Epithelial cell of proximal tubule (primary cell): Measurements from ENCODE around the gene HDDC2. TPM values are rescaled to one million over a fixed set of nuclear protein-coding genes. Genes with fewer than 3 reads are reported as not detected.

Source experiments
- DNase-seq: peaks from one replicate; pipeline ENCODE4 v3.0.0-alpha.2; 2011; ENCODE audit warnings: low read depth
- H3K4me3 ChIP-seq: 2 replicates; pipeline ENCODE4 v1.5.1; 2011; ENCODE audit warnings: low read depth, mild to moderate bottlenecking, low read length
- total RNA-seq: library from RNA; depleted of rRNA; stranded (reverse); fragments of >200 nt; gene quantifications from 2 replicates; pipeline ENCODE4 v1.2.3, GENCODE V29; 2015
- TF ChIP-seq, protein P1 (sequence below): conservative IDR thresholded peaks from 2 replicates; pipeline ENCODE4 v1.5.1; 2012; ENCODE audit warnings: low read depth, mild to moderate bottlenecking, low read length

The HDDC2 gene
- total RNA-seq, 1 donor from 2014 or later, result 66.4 TPM

DNA sequence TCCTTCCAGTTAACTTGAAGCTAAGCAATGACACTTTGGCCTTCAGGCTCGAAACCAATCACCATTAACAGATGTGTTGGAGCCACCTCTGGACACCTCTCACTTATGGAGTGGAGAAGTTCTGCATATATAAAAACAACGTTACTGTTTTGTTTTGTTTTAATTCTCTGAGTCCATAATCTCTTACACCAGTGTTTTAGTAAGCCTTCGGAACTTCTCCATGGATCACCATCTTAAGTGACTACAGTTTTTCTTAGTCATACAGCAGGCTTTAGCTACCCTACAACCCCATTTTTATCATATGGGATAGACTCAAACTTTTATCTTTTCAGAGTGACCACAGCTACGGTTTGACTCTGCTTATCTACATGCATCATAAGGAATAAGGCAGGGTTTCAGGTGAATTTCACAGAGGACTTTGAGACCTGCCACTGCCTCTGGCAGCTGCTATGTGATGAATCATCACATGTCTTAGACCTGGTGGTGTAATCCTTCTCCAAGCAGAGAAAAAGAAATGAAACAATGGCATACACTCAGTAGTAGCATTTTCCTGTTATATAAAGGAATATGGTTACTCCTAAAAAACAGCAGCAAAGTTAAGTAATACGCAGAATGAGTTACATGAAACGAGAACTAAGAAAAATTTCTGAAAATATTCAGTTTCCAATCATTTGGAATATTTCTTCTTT, 5.5 kb upstream of the HDDC2 start:
- peak; percentile 66 for DNase-seq

GRCh38 chr6:125306756-125307149, 5.0 kb upstream of the HDDC2 start:
- DNase-seq, result no peak
- no peak overlapping the region for H3K4me3 ChIP-seq
- TF ChIP-seq, protein P1, sequence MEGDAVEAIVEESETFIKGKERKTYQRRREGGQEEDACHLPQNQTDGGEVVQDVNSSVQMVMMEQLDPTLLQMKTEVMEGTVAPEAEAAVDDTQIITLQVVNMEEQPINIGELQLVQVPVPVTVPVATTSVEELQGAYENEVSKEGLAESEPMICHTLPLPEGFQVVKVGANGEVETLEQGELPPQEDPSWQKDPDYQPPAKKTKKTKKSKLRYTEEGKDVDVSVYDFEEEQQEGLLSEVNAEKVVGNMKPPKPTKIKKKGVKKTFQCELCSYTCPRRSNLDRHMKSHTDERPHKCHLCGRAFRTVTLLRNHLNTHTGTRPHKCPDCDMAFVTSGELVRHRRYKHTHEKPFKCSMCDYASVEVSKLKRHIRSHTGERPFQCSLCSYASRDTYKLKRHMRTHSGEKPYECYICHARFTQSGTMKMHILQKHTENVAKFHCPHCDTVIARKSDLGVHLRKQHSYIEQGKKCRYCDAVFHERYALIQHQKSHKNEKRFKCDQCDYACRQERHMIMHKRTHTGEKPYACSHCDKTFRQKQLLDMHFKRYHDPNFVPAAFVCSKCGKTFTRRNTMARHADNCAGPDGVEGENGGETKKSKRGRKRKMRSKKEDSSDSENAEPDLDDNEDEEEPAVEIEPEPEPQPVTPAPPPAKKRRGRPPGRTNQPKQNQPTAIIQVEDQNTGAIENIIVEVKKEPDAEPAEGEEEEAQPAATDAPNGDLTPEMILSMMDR, result no peak

More for the DNA sequence above, 5.5 kb upstream of the HDDC2 start:
- TF ChIP-seq, protein P1, result no peak
- no peak overlapping the region for H3K4me3 ChIP-seq

GRCh38 chr6:125304970-125305660, 3.3 kb upstream of the HDDC2 start:
- TF ChIP-seq, protein P1, result no peak
- no peak for DNase-seq
- no peak overlapping the region for H3K4me3 ChIP-seq

GRCh38 chr6:125303512-125303854, 1.7 kb upstream of the HDDC2 start:
- H3K4me3 ChIP-seq, result no peak overlapping the region
- no peak for DNase-seq
- TF ChIP-seq, protein P1, result no peak

DNA sequence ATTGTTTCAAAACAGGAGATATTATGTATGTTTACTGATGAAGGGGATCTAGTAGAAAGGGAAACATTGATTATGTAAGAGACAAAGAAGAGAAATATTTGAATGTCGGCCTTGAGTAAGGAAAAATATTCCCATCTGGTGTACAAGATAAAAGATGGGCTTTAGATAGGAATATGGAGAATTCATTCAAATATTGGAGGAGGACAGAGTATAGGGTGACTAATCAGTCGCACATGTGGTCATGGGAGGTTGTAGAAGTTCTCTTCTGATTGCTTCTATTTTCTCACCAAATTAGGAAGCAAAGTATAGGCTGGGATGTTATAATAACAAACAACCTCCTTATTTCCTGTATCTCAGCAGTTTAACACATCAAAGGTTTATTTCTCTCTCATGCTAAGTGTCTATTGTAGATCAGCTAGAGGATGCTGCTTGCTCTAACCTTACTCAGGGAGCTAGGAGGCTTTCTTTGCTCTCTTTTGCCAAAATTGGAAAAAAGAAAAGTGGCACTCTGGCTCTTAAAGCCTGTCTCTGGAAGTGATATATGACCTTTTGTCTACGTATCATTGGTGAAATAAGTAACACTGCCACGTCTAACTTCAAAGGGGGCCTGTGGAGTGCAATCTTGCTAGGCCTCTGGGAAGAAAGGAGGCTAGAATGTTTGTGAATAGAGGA, 1.2 kb upstream of the HDDC2 start:
- TF ChIP-seq, protein P1, result no peak
- DNase-seq, result no peak
- no peak overlapping the region for H3K4me3 ChIP-seq

DNA sequence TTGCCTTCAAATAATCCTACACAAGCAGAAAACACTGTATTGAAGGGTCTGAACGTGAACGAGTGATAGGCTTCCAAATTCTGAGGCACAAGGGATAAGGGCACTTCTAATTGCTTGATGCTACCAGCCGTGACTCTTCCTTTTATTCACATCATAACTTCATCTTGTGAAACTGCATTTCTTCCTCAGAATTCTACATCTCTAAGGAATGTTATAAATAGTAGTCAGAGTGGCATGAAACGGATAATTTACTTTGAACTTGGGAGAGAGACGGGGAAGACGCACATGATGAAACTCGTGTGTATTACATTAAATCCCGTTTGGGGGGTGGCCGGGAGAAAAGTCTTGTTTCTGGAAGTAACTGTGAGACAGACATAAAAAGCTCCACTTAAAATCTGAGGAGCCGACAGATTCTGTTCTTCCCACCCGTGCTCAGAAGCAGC, 754 bp downstream of the HDDC2 start:
- H3K4me3 ChIP-seq, result peak overlapping the region; percentile 78
- no peak for DNase-seq
- TF ChIP-seq, protein P1, result no peak
